ENCODE measurements around the gene SMAD6.

Gene SMAD6

GRCh38 chr15:66778314-66778665, 76.3 kb downstream of the SMAD6 start:
- no peak for DNase-seq

GRCh38 chr15:66778716-66779115, 76.7 kb downstream of the SMAD6 start:
- DNase-seq: no peak

GRCh38 chr15:66779331-66780009, 77.4 kb downstream of the SMAD6 start:
- no peak for DNase-seq

GRCh38 chr15:66780172-66780972, 78.3 kb downstream of the SMAD6 start:
- no peak for DNase-seq

GRCh38 chr15:66780973-66781718, 79.1 kb downstream of the SMAD6 start:
- no peak for DNase-seq

- no peak for DNase-seq
Observed at GRCh38 chr15:66782785-66783184, 80.7 kb downstream of the SMAD6 start.

GRCh38 chr15:66783314-66783713, 81.3 kb downstream of the SMAD6 start:
- DNase-seq: no peak

GRCh38 chr15:66783725-66784124, 81.7 kb downstream of the SMAD6 start:
- no peak for DNase-seq

GRCh38 chr15:66784174-66784573, 82.1 kb downstream of the SMAD6 start:
- DNase-seq: no peak

GRCh38 chr15:66785637-66786036, 83.6 kb downstream of the SMAD6 start:
- no peak for DNase-seq

GRCh38 chr15:66786222-66786621, 84.2 kb downstream of the SMAD6 start:
- DNase-seq: no peak

GRCh38 chr15:66786708-66787488, 84.9 kb downstream of the SMAD6 start:
- DNase-seq: no peak

- DNase-seq: no peak
Observed at GRCh38 chr15:66787489-66787871, 85.4 kb downstream of the SMAD6 start.

GRCh38 chr15:66788024-66788423, 86.0 kb downstream of the SMAD6 start:
- no peak for DNase-seq

GRCh38 chr15:66789029-66790025, 87.3 kb downstream of the SMAD6 start:
- no peak for DNase-seq

- DNase-seq: no peak
Observed at GRCh38 chr15:66795851-66796250, 93.8 kb downstream of the SMAD6 start.

- no peak for DNase-seq
Observed at GRCh38 chr15:66796343-66796742, 94.3 kb downstream of the SMAD6 start.

- DNase-seq: no peak
Observed at GRCh38 chr15:66797921-66798320, 95.9 kb downstream of the SMAD6 start.

- no peak for DNase-seq
Observed at GRCh38 chr15:66798426-66799061, 96.5 kb downstream of the SMAD6 start.

GRCh38 chr15:66799242-66799641, 97.2 kb downstream of the SMAD6 start:
- no peak for DNase-seq

- DNase-seq: no peak
Observed at GRCh38 chr15:66800584-66801235, 98.7 kb downstream of the SMAD6 start.

All from activated naive CD4-positive, alpha-beta T cell (primary cell).